Mammary epithelial cell (primary cell): ENCODE measurements around the gene TICAM2.

Experiments
- EZH2 ChIP-seq: IDR thresholded peaks from 2 replicates; pipeline ENCODE4 v1.6.1; 2012; ENCODE audit warnings: low read length, inconsistent platforms, borderline replicate concordance
- TF ChIP-seq, protein P1 (sequence below), 2 donors: IDR thresholded peaks in 1 of 2; conservative IDR thresholded peaks in 1 of 2; 2 replicates each; pipeline ENCODE4 v1.5.1; 2011 to 2012; ENCODE audit warnings: inconsistent platforms in 2 of 2, low read length in 2 of 2, mild to moderate bottlenecking in 2 of 2, control low read depth in 1 of 2, low read depth in 1 of 2; ENCODE audit not compliant: insufficient read depth in 1 of 2; ENCODE audit errors: extremely low read depth in 1 of 2

DNA sequence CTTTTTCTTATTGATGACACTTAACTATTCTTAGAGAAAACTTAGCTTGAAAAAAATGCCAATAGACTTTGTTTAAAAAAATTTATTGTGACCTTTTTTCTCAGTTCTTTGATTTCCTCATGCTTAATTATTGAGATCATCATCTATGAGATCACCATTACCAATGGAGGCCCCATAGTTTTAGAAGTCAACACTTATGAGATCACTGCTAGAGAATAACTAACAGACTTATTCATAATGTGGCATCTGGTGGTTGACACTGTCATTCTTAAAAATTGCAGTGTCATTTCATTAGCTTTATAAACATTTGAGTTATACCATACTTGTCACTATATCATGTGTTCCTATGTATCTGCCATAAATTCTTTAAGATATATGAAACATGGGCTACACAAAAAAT is 42.8 kb downstream of the TICAM2 start:
- TF ChIP-seq, protein P1, sequence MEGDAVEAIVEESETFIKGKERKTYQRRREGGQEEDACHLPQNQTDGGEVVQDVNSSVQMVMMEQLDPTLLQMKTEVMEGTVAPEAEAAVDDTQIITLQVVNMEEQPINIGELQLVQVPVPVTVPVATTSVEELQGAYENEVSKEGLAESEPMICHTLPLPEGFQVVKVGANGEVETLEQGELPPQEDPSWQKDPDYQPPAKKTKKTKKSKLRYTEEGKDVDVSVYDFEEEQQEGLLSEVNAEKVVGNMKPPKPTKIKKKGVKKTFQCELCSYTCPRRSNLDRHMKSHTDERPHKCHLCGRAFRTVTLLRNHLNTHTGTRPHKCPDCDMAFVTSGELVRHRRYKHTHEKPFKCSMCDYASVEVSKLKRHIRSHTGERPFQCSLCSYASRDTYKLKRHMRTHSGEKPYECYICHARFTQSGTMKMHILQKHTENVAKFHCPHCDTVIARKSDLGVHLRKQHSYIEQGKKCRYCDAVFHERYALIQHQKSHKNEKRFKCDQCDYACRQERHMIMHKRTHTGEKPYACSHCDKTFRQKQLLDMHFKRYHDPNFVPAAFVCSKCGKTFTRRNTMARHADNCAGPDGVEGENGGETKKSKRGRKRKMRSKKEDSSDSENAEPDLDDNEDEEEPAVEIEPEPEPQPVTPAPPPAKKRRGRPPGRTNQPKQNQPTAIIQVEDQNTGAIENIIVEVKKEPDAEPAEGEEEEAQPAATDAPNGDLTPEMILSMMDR (conservative IDR thresholded peaks at IDR 0.05 in 1 of 2, IDR thresholded peaks at IDR 0.05 in 1 of 2; ENCODE audit: extremely low read depth in 1 of 2, insufficient read depth in 1 of 2, low read depth in 1 of 2, low read length in 2 of 2) = no peak
- no peak for TF ChIP-seq EZH2
